C4-2B (cell line): ENCODE measurements around the gene ABCD3.

Experiments used
- H3K27ac ChIP-seq: fragments of 450-650 bp; 2 replicates; pipeline ENCODE4 v1.5.1; 2017
- ZFX ChIP-seq: fragments of 450-650 bp; IDR thresholded peaks from 2 replicates; pipeline ENCODE4 v1.6.1; 2017
- TF ChIP-seq, protein P1 (sequence below): fragments of 450-650 bp; conservative IDR thresholded peaks from 2 replicates; pipeline ENCODE4 v1.5.1; 2017; ENCODE audit warnings: mild to moderate bottlenecking

ABCD3 gene

DNA sequence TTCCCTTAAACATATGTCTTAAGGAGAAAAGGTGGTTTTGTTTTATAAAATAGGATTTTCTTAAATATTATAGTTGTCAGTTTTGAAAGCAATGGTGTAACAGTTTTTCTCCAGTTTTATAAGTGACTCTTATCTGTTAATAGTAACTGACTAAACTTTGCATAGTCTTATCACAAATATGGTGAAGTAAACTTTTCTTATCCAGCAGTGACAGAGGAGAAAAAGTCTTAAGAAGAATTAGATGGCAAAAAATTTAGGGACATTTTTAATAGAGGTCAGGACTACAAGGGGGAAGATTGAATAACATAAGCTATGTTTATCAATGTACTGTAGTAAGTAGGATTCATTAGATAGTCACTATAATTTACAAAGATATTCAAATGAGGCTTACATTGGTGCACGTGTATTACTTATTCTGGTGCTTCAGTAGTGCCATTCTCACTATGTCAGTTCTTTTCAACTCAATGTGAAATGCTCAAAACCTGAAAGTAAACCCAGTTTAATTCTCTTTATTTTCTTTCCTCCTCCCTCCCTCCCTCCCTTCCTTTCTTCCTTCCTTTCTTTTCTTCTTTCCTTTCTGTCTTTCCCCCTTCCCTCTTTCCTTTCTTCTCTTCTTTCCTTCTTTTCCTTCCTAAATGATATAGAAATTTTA is 97.2 kb downstream of the ABCD3 start:
- H3K27ac ChIP-seq, result no peak overlapping the region
- TF ChIP-seq, protein P1, sequence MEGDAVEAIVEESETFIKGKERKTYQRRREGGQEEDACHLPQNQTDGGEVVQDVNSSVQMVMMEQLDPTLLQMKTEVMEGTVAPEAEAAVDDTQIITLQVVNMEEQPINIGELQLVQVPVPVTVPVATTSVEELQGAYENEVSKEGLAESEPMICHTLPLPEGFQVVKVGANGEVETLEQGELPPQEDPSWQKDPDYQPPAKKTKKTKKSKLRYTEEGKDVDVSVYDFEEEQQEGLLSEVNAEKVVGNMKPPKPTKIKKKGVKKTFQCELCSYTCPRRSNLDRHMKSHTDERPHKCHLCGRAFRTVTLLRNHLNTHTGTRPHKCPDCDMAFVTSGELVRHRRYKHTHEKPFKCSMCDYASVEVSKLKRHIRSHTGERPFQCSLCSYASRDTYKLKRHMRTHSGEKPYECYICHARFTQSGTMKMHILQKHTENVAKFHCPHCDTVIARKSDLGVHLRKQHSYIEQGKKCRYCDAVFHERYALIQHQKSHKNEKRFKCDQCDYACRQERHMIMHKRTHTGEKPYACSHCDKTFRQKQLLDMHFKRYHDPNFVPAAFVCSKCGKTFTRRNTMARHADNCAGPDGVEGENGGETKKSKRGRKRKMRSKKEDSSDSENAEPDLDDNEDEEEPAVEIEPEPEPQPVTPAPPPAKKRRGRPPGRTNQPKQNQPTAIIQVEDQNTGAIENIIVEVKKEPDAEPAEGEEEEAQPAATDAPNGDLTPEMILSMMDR, result no peak
- TF ChIP-seq ZFX, result no peak

DNA sequence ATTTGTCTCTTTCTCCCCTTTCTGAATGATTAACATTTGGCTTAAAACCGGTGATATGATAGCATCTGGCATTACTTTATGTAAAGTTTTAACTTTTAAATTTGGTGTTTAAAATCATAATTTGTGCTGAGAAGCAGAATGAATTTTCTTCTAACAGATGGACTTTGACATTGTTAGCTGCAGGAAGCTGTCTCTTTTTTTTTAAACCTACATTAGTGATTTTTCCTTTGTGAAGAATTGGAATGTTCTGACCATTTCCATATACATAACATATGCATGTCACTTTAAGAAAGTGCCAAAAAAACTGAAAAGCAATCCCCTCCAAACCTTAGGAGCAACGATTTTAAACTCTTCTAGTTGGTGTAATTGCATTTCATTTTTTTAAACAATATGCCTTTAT is 101.2 kb downstream of the ABCD3 start:
- no peak for TF ChIP-seq ZFX
- TF ChIP-seq, protein P1, result no peak
- no peak overlapping the region for H3K27ac ChIP-seq

DNA sequence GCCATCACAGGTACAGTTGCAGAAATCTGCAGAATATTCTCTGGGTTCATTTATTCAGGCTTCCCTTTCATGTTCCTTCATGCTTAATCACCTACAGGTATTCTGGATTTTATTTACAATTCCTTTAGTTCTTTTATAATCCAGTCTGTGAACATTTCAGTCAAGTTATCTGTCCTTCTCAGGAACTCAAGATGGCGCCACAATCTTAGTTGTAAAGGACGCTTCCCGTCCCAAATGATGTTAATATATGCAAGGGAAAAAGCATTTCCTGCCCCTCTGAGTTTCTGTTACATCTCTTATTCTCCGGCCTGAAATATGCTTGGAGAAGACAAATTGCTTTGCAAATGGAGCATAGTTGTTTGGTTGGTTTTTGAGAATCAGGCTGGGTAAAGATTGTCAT is 104.1 kb downstream of the ABCD3 start:
- TF ChIP-seq ZFX, result no peak
- TF ChIP-seq, protein P1, result peak; percentile 70
- H3K27ac ChIP-seq, result no peak overlapping the region

DNA sequence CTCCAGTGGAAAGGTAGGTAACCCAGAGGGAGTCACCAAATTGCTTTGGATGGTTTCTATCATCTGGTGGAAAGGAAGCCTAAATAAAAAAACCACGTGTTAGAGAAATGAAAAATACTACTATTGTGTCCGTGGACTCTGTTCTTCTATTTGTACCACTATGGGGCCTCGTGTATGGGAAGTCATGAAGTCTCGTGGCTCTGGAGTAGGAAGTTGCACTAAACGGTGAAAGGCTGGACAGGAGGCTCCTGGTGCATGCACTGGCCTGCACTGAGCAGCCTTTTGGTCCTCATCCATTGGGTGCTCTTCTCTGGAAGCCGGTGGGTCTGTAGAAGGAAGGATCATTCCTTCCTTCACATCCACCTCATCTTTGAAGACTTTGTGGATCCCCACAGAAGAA is 106.3 kb downstream of the ABCD3 start:
- H3K27ac ChIP-seq, result no peak overlapping the region
- no peak for TF ChIP-seq ZFX
- TF ChIP-seq, protein P1, result no peak

DNA sequence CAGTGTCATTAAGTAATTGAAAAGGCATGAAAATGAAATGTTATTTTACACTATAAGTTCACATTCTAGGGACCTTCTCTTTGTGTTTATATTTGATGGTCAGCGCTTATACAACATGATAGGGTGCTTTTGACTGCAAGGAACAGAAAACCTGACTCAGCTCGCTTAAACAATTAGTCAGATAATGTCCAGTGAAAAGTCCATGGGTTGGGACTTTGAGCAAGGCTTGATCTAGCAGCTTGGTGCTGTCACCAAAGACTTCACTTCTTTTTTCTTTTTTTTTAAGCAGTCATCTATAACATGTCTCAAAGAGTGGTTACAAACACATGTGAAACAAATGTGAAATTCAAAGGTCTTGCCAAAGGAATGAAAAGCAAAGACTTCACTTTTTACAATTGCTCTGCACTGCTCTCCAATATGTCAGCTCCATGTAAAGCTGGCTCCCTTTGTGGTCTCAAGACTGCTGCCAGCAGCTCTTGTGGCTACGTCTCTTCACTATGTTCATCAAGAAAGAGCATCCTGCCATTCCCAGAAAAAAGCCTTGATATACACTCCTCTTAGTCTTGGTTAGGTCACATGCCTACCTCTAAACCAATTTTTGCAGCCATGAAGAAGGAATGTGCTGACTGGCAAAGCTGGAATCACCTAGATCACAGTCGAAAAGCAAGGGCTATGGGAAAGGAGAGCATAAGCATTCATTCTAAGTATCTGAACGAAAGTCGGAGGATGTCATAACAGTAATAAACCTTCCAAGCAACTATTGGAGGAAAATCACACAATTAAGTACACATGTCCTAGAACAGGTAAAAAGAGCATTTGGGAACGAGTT is 108.2 kb downstream of the ABCD3 start:
- H3K27ac ChIP-seq, result no peak overlapping the region
- TF ChIP-seq, protein P1, result no peak
- TF ChIP-seq ZFX, result no peak

DNA sequence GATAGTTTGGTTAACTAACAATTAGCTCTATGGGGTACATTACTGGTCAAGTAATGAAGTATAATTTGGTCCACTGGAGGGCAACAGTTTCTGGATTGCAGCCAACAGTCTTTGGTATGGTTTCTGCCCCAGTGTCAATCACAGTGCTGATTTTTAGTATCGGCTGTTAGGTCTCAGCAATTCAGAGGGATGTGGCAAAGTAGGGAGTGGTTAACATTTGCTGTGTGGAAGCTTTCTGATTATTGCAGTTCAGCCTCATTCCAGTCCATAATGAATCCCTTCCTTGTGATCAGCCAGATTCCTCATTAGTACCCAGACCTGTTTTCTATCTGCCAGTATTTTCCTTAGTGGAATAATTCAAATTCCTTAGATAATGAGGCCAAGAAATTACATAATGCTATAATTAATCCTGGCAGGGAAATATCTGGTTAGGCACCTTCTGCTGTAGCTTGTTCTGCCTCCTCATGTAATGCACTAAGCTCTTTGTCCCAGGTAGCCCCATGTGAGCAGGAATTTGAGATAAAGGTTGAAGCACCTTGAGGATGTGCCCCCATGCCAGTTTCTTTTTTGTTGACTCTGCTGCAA is 109.3 kb downstream of the ABCD3 start:
- H3K27ac ChIP-seq, result no peak overlapping the region

More for the DNA sequence above, 109.3 kb downstream of the ABCD3 start:
- TF ChIP-seq, protein P1, result 0 out of 2 replicates have a peak, but pooled peaks have one; percentile 10
- no peak for TF ChIP-seq ZFX
